HG02763 (cell line): ENCODE results near the gene FAM83D.

Experiments
- ATAC-seq: cut with Tn5 transposase; IDR thresholded peaks from one replicate; pipeline ENCODE4 v1.9.1; 2021; ENCODE audit warnings: mild to moderate bottlenecking, moderate library complexity; ENCODE audit not compliant: unreplicated experiment

The FAM83D gene

DNA sequence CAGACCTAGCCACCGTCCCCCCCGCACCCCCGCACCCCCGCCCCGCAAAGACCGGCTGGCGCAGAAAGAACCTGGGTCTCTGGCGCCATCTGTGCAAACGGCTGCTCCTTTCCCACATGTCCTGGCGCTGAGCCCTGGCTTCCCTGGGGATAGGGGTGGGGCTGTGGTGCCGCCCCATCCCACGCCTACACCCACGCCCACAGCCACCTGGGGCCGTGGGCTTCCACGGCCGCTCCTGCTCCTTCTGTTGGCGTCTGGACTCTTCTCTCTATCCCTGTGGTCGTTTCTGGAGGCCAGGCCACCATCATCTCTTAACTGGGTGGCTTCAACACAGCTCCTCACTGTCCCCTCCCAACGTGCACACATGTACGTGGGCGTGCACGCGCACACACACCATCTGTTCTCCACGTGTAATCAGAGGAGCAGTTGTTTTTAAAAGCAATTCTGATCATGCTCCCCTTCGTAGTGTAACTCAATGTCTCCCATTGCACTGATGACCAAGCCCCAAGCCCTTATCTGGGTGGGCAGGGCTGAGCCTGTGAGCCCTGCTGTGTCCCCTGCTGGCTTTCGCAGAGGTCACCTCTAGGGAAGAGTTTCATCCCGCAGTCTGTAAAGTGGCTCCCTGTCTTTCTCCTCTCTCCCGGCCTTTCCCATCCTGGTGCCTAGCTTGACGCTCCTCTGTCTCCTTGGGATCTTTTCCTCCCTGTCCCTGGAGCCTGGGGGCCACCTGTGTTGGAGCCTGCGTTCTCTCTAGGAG, 31.9 kb upstream of the FAM83D start:
- no peak for ATAC-seq

DNA sequence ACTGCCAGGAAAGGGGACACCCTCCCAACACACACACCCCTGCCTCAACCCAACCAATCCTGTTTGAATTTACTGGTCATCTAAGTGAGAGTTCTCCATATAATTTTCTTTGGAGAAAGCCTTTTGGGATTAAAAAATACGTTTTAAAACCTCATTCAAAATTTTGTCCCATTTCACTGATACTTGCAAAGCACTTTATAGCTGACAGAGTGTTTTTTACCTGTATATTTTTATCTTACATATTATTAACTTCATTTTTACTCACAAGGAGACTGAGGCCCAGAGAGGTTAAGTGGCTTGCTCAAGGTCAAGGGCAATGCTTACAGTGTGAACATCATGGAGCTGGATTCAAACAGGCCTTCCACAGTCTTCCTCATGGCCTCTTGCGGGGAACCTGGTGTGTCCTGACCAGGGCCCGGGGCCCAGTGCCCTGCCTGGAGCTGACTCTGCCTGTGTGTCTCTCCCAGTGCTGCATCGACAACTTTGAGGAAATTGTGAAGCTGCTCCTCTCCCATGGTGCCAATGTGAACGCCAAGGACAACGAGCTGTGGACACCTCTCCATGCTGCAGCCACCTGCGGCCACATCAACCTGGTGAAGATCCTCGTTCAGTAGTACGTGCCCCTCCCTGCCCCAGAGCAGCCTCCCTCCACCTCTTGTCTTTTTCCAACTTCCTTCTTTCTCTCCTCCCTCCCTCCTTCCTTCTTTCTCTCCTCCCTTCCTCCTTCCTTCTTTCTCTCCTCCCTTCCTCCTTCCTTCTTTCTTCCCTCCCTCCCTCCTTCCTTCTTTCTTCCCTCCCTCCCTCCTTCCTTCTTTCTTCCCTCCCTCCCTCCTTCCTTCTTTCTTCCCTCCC, 30.9 kb upstream of the FAM83D start:
- ATAC-seq = no peak

DNA sequence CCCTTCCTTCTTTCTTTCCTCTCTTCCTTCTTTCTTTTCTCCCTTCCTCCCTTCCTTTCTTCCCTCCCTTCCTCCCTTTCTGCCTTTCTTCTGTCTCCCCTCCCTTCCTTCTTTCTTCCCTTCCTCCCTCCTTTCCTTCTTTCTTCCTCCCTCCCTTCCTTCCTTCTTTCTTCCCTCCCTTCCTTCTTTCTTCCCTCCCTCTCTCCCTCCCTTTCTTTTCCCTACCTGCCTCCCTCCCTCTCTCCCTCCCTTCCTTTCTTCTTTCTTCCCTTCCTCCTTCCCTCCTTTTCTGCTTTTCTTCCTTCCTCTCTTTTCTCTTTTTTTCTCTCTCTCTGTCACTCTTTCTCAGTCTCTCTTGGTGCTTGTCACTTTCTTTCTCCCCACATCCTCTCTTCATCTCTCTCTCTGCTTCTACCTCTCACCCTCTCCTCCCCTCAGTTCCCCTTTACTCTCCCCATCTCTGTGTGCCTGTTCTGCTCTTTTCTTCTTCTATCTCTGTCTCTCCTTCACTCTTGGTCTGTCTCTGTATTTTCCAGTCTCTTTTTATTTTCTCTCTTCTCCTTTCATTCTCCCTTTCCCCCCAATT, 30.1 kb upstream of the FAM83D start:
- ATAC-seq = no peak

DNA sequence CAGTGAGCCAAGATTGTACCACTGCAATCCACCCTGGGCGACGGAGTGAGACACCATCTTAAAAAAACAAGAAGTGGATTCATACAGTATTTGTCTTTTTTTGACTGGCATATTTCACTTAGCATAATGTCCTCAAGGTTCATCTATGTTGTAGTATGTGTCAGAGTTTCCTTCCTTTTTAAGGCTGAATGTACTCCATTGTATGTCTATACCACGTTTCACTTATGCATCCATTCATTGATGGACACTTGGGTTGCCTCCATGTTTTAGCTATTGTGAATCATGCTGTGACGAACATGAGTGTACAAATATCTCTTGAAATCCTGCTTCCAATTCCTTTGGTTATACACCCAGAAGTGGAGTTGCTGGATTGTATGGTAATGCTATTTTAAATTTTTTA, 28.9 kb upstream of the FAM83D start:
- no peak for ATAC-seq

DNA sequence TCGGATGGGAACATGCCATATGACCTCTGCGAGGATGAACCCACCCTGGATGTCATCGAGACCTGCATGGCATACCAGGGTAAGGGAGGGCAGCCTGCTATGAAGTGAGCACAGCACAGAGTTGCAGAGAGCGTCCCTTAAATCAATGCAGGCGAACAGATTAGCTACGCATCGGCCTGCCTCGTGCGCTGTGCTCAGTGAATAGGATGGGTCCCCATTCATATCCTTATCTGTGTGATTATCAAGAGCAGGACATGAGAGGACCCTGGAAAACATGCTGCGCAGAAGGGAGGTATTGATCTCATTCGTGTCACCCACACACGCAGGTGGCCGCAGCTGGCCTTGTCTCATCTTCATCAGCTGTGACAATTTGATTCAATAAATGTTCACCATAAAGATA, 25.6 kb upstream of the FAM83D start:
- ATAC-seq = no peak

DNA sequence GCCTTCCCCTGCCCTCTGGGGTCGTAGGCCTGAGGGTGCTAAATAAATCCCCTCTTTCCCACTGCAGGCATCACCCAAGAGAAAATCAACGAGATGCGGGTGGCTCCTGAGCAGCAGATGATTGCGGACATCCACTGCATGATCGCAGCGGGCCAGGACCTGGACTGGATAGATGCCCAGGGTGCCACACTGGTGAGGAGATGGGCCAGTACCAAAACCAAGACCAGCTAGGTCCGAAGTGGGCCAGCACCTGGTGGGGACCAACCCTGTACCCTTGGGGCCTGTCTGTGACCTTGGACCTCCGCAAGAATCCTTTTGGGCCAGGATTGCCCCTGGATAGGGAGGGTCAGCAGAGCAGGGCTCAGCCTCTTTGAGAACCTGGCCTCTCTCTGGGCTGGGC, 23.6 kb upstream of the FAM83D start:
- ATAC-seq = no peak

DNA sequence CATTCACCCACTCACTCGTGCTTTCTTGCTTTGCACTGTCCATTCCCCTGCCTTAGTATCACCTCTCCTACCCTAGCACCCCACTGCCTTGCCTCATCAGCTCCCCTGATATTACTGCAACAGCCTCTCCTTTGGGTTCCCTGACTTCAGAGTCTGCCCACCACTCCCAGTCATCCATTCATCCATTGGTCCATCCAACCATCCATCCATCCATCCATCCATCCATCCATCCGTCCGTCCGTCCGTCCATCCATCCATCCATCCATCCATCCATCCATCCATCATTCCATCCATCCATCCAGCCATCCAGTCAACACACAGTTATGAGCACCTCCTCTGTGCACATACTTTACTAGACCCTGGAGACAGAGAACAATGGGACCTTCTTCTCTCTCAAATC, 22.9 kb upstream of the FAM83D start:
- no peak for ATAC-seq

DNA sequence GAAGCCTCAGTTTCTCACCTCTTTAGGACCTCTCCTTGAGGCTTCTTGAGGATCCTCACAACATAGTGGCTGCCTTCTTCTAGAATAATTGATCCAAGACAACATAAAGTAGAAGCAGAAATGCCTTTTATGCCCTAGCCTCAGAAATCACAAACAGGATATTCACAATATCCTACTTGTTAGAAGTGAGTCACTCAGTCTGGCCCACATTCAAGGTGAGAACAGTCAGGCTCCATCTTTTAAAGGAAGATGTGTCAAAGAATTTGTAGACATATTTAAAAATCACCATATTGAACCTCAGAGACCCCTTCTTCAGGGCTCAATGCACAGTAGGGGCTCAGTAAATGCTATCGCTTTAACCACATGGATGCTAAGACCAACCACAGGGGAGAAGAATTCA, 20.8 kb upstream of the FAM83D start:
- ATAC-seq = no peak

DNA sequence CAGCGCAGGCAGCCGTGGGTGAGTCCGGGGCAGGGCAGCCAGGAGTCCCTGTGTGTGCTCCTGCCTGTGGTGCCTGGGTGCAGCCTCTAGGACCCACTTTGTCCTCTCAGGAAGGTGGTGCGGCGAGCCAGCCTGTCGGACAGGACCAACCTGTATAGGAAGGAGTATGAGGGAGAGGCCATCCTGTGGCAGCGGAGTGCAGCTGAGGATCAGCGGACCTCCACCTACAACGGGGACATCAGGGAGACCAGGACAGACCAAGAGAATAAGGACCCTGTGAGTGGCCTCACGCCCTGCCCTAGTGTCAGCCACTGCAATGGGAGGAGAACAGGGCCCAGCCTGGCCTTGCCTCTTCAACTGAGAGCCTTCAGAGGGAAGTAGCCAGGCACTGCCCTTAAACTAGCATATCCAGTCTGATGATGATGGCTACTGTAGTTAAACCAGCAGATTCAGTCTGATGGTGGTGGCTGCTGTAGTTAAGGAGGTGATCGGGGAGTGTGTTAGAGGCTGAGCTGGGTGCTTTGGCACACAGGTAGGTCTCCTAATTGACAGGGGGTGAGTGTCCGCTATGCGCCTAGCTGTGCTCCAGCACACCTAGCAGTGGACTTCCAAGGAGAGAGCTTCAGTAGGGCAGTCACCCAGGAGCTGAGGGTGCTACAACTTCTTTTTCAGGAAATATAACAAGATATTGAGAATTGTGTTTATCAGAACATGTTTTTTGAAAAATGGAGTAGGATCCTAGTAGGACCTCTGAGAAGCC, 18.1 kb upstream of the FAM83D start:
- no peak for ATAC-seq

DNA sequence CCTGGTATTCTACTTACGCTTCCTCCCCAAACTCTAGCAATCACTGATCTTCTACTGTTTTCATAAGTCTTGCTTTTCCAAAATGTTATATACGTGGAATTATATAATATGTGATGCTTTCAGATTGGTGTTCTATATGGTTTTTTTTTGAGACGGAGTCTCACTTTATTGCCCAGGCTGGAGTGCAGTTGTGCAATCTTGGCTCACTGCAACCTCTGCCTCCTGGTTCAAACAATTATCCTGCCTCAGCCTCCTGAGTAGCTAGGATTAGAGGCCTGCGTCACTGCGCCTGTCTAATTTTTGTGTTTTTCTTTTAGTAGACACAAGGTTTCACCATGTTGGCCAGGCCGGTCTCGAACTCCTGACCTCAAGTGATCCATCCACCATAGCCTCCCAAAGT, 10.9 kb upstream of the FAM83D start:
- ATAC-seq = no peak

DNA sequence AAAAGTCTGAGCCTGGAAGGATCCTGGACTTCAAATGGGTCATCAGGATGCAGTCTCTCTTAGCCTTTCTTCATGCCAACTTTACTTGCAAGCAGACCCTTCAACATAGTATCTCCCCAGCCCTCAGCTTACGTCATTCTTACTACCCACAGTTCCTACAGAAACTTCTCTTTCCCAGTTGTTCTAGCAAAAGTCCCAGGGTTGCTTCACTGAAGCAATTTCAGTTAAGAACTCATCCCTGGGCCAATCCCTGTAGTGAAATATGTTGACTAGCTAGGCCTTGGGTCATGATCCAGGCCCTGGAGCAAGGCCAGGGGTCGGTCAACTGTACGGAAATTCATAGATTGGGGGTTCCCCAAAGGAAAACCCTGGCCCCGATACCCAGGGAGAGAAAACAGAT, 8.6 kb upstream of the FAM83D start:
- no peak for ATAC-seq

DNA sequence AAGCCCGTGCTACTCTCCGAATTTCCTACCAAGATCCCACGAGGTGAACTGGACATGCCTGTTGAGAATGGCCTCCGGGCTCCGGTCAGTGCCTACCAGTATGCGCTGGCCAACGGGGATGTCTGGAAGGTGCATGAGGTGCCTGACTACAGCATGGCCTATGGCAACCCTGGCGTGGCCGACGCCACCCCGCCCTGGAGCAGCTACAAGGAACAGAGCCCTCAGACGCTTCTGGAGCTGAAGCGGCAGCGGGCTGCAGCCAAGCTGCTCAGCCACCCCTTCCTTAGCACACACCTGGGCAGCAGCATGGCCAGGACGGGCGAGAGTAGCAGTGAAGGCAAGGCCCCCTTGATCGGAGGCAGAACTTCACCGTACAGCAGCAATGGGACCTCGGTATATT, 8.0 kb upstream of the FAM83D start:
- no peak for ATAC-seq

DNA sequence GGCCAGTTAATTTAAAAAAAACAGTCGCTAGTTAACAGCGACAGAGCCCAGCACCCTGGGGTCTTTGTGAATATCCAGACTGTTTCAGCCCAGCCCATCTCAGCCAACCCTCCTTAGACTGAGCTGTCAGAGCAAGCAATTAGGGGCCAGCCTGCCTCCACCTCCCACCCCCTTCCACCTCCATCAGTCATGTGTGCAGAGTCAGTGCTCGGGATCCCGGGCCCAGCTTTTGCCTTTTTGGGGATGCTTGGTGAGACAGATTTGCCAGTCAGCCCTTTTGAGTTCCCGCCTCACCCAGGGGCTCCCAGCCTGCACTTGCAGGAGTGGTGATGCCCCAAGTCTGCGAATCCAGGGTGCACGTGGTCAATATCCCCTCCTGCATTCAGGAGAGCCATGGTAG, 6.5 kb upstream of the FAM83D start:
- no peak for ATAC-seq

DNA sequence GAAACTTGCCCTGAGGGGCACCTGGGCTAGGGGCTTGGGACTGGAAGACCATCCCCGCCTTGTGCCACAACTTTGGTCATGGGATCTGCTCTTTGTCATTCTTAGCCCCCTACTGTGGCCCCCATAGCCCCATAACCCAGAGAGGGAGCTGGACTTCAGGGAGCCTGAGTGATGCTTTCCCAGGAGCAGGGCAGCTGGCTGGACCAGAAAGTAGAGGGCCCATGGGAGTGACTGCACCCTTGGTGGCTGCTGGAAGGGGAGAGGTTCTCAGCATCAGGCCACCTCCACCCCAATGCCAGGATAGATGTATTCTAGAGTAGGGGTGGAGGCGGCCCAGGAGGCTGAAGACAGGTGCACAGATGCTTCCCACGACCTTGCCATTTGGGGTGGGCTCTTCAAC, 5.8 kb upstream of the FAM83D start:
- no peak for ATAC-seq

DNA sequence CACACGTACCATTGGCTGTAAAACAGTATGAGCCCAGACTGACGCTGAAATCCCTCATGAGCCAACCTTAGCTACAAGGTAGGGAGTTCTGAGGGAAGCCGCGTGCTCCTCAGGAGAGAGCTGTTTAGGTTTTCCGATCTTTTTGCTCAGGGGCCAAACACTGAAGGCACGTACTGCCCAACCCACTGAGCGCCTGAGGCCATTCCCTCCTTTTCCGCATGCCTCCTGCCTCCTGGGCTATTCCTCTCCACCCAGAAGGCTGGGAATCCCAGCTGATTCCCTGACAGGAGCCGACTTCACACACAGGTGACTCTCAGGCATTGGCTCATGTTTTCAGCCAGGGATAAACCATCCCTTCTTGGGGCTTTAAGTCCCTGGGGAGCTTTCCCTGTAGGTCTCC, 5.4 kb upstream of the FAM83D start:
- no peak for ATAC-seq

DNA sequence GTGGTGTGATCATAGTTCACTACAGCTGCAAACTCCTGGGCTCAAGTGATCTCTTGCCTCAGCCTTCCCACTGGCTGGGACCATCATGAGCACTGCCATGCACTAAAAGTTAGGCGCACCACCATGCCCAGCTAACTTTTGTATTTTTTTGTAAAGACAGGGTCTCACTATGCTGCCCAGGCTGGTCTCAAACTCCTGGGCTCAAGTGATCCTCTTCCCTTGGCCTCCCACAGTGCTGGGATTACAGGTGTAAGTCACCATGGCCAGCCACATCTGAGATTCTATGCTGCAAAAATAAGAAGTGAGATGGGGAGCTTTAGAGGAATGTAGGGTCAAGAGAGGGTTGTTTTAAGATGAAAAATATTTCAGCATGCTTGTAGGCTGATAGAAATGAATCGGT, 1.5 kb upstream of the FAM83D start:
- no peak for ATAC-seq

DNA sequence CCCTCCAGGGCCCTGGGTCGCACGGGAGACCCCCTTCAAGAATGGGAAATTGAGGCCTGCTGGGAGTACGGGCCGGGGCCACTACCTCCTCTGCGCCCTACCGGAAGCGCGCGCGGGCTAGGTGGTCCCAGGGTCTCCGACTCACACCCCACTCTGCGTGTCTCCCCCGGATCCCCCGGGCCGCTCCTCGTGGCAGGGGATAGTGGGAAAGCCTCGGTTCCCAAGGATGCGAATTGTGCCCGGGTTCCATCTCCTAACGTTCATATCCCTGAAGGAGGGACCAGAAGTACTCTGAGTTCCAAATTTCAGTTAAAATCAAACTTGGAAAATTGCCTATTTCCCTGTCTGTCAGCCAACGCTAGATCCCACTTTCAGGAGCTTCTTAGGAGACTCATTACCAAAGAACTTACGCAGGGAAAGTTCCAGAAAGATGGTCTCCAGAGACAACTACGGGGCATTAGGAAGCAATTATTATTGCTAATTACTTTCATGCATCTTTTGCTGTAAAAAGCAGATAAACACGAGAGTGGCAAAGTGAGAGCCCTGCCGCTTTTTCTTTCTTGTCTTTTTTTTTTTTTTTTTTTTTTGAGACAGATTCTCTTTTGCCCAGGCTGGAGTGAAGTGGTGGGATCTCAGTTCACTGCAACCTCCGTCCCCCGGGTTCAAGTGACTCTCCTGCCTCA, 858 bp downstream of the FAM83D start:
- ATAC-seq = no peak

DNA sequence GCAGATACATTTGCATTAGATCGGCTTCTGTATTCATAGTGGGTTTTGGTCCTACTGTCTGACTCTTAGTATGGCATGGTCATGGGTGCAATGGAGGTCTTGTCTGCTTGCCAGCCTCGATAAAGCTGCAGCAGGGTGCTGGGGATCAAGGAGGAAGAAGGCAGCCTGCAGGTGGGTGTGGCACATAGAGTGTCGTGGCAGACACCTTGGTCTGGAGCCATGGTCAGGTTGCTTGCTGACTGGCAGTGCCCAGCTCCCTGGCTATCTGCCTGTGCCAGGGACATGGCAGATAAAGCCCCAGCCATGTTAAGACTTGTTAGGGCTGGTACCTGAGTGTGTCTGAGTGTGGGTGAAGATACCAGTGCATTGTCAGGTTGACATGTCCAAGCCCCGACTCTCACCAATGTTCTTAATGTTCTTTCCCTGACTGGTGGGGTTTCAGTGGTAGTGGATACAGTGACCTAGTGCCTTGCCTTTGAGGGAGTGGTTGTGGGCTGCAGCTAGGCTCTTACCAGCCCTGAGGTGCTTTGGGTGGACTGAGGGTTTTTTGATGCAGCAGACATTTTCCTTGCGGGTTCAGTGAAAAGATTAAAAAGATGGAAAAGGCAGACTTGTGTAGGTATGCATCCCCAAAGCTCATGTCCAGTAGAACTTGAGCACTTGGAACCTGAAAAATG, 1.8 kb downstream of the FAM83D start:
- ATAC-seq = no peak

DNA sequence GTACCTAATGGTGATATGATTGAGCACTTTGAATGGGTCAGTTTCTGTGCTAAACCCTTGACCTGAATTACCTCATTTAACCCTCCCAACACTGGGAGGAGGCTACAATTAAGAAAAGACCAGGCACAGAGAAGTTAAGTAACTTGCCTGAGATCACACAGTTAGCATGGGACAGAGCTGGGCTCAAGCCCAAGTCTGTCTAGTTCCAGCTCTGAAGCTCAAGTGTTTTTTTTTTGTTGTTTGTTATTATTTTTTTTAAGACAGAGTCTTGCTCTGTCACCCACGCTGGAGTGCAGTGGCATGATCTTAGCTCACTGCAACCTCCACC, 4.0 kb downstream of the FAM83D start:
- ATAC-seq = no peak

DNA sequence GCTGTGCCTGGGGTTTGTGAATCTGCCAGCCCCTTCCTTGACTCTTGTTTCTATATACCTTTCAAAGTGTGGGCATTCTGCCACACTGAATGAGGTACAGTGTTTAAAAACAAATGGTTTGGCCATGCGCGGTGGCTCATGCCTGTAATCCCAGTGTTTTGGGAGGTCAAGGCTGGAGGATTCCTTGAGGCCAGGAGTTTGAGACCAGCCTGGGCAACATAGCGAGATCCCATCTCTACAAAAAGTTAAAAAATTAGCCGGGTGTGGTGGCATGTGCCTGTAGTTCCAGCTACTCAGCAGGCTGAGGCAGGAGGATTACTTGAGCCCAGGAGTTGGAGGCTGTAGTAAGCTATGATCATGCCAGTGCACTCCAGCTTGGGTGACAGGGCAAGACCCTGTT, 5.8 kb downstream of the FAM83D start:
- ATAC-seq = no peak
